IMR-90 (cell line): Measurements from ENCODE around the gene CTDSP2. TPM values are rescaled to one million over a fixed set of nuclear protein-coding genes. Genes with fewer than 3 reads are reported as not detected.

Source experiments
- CEBPB ChIP-seq: IDR thresholded peaks from 2 replicates; pipeline ENCODE4 v1.6.1; 2012; ENCODE audit warnings: low read depth, low read length, improper control_type of control experiment
- FOS ChIP-seq: fragments of 150-350 bp; IDR thresholded peaks from 2 replicates; pipeline ENCODE4 v1.6.1; 2016; ENCODE audit warnings: low read depth, low read length
- MAZ ChIP-seq: IDR thresholded peaks from 2 replicates; pipeline ENCODE4 v1.6.1; 2012; ENCODE audit warnings: low read depth, mild to moderate bottlenecking, low read length, improper control_type of control experiment, moderate library complexity, borderline replicate concordance
- POLR2A ChIP-seq: IDR thresholded peaks from 2 replicates; pipeline ENCODE4 v1.6.1; 2012; ENCODE audit warnings: mild to moderate bottlenecking, low read depth, low read length
- RCOR1 ChIP-seq: IDR thresholded peaks from 2 replicates; pipeline ENCODE4 v1.6.1; 2012; ENCODE audit warnings: mild to moderate bottlenecking, low read length, improper control_type of control experiment; ENCODE audit not compliant: insufficient replicate concordance
- polyA plus RNA-seq, 3 experiments: library from polyadenylated mRNA; depleted of rRNA; stranded (reverse); fragments of >200 nt; gene quantifications; 2 replicates each; pipeline ENCODE4 v1.2.3, GENCODE V29; 2012; ENCODE audit warnings: low replicate concordance in 1 of 3
- total RNA-seq: library from RNA; depleted of rRNA; stranded (reverse); fragments of >200 nt; gene quantifications from 2 replicates; pipeline ENCODE4 v1.2.3, GENCODE V29; 2012
- TF ChIP-seq, protein P1 (sequence below): fragments of 150-350 bp; IDR thresholded peaks from 2 replicates; pipeline ENCODE4 v1.6.1; 2017; ENCODE audit warnings: mild to moderate bottlenecking, antibody characterized with exemption, low read length, low read depth

CTDSP2 gene
- total and polyA plus RNA-seq, 2 of the 4 experiments (the other 2 are of a cell fraction) = 114 to 156 TPM

DNA sequence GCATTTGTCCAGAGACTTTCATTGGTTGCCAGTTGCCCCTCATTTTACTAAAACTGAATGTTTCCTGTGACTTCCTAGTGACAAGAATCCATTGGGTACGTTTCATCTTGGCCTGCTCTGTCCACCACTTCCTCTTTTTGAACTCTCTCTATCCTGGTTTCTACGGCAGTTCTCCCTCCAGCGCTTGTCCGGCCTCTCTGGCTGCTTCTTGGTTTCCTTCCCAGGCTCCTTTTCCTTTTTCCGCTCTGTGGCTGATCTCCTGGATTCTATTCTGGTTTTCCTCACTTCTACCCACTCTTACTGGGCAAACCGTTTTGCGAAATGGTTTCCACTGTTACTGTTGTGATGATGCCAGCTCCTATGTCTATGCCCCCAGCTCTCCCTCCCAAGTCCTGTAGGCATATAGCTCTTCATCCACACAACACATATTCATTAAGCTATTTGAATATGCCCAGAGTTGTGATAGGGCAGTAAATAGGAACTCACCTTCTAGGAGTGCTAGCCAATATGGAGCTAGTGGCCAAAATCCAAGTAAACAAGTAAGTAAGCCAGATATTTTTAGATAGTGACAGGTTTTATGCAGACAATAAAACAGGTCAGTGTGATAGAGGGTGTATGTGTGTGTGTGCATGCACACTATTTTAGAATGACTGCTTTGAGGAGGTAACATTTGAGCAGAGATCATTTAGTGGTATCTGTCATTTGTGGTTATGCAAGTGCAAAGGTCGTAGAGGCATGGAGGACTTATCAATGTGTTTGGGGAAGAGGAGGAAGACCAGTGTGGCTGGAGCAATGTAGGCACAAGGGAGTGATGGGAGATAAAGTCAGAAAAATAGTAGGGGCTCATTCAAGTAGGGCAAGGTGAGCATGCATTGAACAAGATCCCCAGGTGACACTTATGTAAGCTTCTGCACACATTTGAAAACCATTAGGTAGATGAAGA is 27.9 kb upstream of the CTDSP2 start (continued):
- TF ChIP-seq, protein P1, sequence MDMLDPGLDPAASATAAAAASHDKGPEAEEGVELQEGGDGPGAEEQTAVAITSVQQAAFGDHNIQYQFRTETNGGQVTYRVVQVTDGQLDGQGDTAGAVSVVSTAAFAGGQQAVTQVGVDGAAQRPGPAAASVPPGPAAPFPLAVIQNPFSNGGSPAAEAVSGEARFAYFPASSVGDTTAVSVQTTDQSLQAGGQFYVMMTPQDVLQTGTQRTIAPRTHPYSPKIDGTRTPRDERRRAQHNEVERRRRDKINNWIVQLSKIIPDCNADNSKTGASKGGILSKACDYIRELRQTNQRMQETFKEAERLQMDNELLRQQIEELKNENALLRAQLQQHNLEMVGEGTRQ = no peak
- TF ChIP-seq MAZ (no peak), RCOR1 (no peak), POLR2A (no peak), FOS (no peak), CEBPB (no peak)
